Endometrial microvascular endothelial cells (primary cell): ENCODE data around the gene WWC1. TPM values are rescaled to one million over a fixed set of nuclear protein-coding genes. Genes with fewer than 3 reads are reported as not detected.

ENCODE experiments used
- in situ Hi-C: cut with HindIII; loops from 2 replicates; pipeline ENCODE4 v1.10.0; 2017; ENCODE audit warnings: low sequenced_read_pairs, low pct_unique_long_range_greater_than_20kb; ENCODE audit errors: inconsistent ontology term
- total RNA-seq: library from RNA; depleted of rRNA; stranded (reverse); fragments of >200 nt; gene quantifications from one replicate; pipeline ENCODE4 v1.2.3, GENCODE V29; 2015; ENCODE audit errors: inconsistent ontology term

The WWC1 gene
- total RNA-seq, 1 donor from 2014 or later, result not detected

DNA sequence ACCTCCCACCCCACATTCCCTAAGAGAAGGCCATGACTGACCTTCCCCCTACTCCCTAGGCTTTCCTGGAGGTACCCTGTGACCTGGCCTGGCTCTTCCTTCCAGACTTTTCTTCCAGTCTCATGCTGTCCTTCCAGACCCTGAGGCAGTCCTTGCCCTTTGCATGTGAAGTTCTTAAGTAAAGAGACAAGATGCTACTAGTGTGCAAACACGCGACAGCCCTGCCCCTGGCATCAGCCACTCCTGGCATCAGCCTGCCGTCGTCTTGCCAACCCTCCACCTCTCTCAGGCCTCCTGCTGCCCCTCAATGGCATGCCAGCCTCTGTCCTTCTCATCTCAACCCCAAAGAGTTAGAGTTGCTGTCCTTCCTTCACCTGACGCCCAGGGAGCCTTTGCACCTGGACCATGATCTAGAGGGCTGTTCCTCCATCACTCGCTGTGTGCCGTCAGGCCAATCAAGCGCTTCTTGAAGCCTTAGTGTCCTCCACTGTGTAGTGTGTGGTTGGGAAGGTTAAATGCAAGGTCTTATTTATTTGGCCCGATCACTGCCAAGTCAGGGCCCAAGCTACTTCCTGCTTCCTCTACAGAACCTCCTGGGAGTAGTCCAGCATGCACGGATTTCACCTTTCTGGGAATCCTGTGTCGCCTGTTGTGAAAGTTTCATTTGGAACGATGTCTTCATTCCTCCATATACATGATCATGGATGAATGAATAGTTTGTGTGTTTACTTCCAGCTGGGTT, 61.9 kb downstream of the WWC1 start:
- in situ Hi-C loops, result no loop called here

DNA sequence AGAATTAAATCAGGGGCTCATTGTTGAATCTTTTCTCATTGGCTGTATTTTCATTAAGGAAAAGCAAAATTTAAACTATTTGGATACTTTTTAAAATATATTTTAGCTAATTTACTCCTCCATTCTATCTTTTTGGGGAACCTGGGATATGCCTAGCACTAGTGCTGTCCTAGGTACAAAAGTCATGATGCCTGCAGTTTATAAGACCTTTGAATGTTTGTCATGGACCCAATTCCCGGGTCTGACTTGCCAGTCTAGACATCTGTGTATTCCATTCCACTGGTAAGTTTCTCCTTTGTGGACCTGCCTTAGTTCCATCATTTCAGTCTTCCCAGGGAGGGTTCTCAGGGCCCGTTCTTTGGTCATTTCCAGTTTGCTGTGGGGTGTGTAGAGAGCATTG, 63.0 kb downstream of the WWC1 start:
- in situ Hi-C loops, result no loop called here

DNA sequence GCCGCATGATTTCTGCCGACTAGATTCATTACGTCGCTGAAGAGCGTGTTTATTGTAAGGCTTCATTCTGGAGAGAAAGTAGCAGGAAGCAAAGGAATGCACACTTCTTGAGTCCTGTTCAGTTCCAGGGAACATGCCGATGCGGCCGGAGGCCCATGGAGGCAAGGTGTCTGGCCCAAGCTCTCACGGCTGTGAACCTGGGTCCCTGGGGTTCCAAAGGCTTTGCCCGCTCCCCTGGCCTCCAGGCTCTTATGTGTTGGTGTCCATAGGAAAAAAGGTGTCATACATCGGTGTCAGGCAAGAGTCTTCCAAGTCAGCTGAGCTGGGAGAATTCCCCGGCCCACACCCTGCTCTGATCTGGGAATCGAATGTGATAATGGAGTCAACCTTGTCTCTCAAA, 64.7 kb downstream of the WWC1 start:
- in situ Hi-C loops, result no loop called here

DNA sequence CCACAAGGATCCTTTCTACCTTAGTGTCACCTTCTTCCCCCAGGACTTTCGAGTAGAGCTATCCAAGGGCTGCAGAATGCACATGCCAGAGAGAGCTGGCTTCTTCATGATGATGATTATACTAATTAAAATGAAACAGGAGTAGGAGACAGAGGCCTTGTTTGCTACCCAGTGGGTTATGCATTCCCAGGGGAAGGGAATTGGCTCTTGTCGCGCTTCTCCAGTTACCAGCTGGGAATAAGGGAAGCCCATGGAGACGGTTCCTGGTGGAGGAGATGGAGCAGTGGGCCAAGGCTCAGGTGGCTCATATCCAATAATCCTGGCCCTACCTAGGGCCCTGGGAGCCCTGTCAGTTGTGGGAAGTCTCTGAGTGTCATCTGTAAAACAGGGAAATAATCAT, 65.1 kb downstream of the WWC1 start:
- in situ Hi-C loops, result no loop called here

DNA sequence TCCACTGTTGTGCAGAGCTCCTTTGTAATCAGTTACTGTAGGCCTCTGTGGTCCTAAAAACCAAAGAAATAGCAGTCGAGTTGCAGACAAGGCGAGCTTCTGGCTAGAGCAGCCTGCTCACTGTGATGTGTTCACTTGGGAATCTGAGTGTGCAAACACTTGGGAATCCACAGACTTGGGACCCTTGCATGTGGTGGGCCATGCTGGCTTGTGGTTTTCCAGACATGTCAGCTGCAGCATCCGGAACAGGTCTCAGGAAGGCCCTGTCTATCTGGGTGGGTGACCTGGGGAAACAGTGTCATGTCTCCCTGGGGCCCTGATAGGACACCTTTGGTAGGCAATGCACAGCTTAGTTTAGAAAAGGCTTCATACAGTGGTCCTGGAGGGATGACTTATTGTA, 66.4 kb downstream of the WWC1 start:
- in situ Hi-C loops, result no loop called here

DNA sequence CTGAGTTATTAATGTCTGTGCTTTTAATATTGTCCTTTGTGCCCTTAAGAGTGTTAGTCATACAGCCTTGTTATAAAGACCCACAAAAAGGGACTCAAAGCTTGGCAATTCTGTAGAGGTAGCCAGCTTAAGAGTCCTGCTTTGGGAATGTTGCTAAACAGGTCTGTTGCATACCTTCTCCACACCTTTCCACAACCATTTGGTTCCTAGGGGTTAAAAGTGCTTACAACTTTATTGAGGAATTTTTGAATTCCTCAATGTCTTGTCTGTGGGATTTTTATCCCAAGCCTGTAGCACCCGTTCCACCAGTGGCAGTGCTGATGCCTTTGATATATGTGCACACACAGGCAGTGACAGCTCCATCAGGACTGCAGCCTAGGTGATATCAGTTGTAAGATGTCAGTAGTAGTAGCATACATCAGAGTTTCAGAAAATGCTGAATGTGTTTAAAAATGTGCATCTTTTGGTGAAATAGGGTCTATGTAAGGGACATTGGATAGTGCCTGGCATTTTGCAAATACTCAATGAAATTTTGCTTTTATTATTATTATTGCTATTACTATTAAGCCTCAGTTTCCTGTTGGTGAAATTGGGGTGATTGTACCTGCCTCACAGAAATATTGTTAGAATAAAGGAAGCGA, 68.5 kb downstream of the WWC1 start:
- in situ Hi-C loops, result no loop called here

DNA sequence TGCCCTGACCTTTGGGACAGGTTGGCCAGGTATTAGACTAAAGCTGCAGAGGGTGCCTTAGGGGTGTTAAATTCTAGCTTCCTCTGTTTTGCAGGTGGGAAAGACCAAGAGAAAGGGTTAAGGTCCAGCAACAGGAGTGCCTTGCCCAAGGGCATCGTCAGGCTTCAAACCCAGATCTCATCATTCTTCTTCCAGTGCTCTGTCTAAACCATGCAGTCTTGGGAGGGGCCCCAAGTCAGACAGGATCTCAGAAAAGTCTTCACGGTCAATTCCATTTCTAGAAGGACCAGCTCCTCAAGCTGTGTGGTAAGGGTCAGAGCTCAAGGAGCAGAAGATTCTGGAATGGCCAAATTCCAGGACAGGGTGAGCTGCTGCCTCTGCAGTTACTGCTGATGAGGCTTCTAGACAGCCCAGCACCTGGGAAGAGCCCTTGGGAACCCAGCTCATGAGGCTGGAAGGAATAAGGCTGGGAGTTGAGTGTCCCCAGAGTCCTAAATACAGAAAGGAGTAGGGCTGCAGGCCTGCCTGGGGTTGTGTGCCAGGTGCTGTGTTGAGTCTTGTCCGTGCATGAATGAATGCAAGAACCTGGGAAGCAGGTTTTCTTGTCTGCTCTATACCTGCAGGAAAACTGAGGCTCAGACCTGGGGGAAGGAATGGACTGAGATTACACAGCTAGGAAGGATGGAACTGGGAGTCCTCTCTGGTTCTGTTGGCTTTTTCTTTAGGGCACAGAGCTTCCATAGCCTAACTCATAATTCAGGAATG, 69.3 kb downstream of the WWC1 start:
- in situ Hi-C loops, result no loop called here

DNA sequence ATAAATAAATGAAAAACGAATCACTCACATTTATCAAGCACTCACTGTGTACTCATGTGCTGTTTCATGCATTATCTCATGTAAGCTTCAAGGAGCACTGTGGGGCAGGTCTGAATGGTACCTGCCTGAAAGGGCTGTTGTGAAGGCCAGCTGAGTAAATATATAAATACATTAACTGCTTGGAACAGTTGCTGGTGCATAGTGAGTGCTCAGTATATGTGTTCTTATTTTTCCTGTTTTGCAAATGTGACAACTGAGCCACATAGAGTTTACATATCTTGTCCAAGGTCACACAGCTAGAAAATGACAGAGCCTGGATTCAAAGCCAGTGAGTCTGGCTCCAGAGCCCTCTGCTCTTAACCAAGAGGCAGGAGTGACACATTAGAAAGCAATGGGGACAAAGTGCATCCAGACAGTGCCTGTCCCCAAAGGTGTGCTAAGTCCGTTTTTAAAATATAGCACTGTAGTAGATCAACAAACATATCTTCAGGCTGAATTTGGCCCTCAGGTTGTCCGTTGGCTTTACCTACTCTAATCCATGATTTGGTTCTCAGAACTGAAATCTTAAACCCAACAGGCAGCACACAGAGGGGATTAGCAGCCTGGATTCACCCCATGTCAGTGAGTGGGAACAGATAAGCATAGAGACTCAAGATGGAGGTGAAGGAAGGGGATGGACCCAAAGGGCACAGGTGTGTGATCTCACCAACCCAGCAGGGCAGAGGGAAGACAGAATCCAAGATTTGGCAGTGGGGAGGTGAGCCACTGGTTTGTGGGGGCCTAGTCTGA, 70.8 kb downstream of the WWC1 start:
- in situ Hi-C loops, result no loop called here

DNA sequence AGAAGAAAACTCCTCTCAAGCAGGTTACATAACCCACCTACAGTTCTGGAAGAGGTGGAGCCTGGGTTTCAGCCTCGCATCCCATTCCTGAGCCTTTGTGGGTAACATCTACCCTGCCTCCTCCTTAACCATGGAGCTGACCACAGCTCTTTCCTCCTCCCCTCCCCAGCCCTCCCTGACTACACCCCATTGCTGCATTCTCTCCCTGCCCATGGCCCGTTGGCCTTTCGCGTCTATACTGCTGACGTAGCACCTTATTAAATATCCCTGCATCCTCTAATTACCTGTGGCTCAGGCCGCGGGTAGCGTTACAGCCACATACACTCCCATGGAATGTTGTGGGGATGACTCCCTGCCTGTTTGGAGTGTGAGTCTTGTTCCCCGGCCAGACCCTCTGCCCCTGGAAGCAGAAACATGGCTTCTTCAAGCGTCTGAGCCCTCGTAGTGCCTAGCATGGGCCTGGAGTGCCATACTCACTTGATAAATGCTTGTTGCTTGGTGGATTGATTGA, 72.8 kb downstream of the WWC1 start:
- in situ Hi-C loops, result no loop called here

DNA sequence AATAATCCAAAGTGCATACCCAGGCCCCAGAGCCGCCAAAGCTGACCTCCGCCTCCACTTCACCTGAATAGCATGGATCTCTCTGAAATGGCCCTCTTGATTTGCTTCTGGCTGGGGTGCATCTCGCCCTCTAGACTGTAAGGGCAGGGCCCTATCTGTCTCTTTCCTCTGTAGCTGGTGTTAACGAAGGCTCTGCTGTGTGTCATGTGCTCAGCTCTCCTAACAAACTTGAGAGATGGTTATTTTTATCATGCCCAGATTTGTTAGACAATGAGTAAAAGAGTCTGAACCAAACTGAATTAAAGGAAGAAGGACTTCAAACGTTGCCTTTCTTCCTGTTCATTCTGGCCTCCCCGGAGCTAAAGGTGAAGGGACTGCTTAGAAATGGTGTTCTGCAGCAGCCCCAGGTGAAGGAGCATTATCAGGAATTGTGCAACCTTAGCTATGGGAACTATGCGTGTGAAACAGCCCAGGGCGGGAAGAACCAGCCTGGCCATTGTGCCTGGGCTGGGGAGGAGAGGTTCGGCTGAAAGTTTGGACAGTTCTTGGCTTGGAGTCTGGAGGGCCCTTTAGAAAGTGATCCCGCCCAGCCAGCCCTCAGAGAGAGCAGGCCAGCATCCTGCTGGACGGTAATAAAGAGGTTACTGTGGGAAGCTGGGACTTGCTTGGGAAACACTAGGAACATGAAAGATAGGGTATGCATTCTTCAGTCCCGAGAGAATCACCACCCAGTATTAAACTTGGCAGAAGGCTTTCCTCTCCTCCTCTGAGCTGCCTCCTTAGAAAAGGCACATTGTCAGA, 73.5 kb downstream of the WWC1 start:
- in situ Hi-C loops, result no loop called here

DNA sequence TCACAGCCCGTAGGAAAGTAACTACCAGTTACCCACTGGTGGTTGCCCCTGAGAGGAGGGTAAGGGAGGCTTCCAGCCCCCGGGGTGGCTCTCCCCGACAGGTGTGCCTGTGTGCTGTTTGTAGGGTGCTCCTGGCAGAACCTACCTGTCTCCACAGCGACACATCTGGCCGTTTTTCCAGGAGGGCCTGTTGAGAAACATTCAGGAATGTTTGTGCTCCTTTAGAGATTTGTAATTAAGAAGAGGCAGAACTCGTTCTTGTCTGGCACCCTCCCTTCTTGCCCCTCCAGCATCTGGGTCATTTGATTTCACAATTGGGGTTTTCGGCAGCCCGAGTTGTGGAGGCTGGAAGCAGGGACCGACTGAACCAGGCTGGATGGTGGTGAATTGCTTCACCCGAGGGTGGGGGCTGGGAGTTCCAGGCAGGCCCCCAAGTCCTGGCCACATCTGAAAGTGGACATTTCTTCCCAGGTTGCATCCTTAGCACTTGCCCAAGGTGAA, 74.2 kb downstream of the WWC1 start:
- in situ Hi-C loops, result no loop called here

DNA sequence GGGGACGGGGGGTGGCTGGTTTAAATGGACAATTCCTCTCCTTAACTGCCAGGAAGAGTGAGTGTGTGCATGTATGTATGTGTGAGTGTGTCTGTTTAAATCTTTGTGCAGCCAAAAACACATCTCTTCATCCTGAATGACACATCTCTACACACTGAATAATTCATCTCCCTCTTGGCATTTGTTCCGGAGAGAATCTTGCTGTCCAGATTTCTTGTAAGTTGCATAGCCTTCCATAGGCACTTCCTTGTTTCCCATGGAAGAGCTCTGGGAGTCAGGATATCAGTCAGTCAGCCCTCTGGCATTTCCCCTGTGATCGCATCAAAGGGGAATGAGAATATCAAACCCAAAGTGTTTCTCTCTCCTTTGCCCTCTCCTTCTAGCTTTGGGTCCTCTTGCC, 74.7 kb downstream of the WWC1 start:
- in situ Hi-C loops, result no loop called here

DNA sequence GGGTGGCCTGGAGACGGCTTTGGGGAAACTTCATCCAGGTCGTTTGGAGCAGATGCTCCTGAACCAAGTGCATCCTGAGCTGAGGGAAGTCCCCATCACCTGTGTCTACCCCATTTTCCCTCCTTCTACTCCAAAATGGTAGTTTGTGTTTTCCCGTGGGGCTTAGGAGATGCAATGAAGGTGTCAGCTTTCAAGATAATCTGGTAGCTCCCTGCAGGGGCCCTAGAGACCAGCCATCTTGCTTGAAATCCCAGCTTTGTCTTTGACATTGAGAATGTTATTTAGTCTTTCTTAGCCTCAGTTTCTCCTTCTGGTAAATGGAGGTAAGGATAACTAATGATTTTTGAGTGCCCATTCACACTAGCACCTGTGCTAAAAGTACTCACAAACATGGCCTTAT, 77.4 kb downstream of the WWC1 start:
- in situ Hi-C loops, result no loop called here

DNA sequence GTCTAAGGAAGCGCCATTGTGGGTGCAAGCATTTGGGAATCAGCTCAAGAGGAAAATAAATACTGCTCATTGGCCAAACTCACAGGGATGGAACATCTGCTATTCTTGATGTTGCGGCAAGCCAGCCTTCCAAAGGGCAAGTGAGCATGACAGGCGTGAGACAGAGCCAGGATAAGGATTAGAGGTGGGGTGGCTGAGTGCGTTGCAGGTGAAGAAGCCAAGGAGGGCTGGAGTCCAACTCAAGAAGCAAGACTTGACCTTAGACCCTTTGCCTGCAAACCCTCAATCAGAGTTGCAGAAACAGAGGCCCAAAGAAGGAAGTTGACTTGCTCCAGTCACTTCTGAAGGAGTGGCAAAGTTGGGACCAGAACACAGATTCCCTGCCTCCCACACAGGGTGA, 79.4 kb downstream of the WWC1 start:
- in situ Hi-C loops, result no loop called here

DNA sequence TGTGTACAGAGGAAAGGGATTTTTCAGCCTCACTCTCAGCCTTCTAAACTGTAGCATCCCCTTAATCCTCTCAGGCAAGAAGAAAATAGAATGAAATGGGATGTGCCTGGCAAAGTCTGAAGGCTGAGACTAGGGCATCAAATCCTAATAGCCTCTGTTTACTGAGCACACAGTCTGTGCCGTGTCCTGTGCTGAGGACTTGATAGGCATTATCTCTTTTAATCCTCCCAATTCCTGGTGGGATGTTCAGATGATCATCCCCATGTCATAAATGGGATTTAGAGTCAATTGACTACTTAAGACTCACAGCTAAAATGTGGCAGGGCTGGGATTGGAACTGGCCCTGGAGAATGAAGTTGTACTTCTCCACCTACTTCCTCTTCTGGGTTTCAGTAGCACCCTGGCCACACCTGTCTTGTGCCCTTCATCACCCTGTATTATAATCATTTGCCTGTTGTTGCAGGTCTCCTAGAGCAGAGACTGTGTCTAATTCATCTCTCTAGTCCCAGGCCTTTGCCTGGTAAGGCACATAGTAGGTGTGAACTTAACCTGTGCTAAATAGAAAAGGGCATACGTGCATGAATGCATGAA, 81.0 kb downstream of the WWC1 start:
- in situ Hi-C loops, result no loop called here

DNA sequence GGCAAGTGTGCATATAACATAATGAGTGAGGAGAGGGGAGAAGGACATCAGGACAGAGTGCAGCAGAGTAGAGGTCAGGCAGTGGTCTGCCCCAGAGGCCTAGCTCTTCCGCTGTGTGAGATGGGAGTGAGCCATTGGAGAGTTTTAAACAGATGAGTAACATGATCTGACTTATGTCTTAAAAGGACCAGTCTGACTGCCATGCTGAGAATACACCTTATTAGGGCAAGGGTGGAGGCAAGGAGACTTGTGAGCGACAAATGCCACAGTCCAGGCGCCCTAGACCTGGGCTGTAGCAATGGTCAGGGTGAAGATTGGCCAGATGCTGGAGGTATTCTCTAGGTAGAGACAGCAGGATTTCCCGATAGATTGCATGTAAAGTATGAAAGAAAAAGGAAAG, 83.1 kb downstream of the WWC1 start:
- in situ Hi-C loops, result no loop called here

DNA sequence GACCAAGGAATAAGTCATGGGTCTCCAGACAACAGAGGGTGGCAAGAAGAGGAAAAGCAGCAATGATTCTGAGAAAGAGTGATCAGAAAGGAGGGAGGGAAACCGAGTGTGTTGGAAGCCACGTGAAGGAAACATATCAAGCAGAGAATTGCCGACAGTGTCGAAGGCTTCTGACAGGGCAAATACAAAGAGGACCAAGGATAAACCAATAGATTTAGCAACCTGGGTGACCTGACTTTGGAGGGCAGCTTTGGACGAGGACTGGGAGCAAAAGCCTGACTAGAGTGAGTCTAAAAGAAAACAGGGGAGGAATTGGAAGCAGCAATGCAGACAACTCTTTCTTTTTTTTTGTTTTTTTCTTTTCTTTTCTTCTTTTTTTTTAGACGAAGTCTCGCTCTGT, 83.8 kb downstream of the WWC1 start:
- in situ Hi-C loops, result no loop called here

DNA sequence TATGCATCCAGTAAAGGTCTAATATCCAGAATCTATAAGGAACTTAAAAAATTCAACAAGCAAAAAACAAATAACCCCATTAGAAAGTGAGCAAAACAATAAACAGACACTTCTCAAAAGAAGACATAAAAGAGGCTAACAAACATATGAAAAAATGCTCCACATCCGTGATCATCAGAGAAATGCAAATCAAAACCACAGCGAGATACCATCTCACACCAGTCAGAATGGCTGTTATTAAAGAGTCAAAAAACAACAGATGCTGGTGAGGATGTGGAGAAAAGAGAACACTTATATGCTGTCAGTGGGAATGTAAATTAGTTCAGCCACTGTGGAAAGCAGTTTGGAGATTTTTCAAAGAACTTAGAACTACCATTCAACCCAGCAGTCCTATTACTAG, 86.1 kb downstream of the WWC1 start:
- in situ Hi-C loops, result no loop called here
